ENCODE results near the gene PDXP.

The PDXP gene

GRCh38 chr22:37636949-37637273, 21.6 kb upstream of the PDXP start (continued):
- TF ChIP-seq ZNF398 (tag by site-specific recombination; IDR thresholded peaks at IDR 0.05) (no peak), ZBTB17 (tag by site-specific recombination; IDR thresholded peaks at IDR 0.05) (0 out of 2 replicates have a peak, but pooled peaks have one; percentile 9), ZNF501 (tag by site-specific recombination; IDR thresholded peaks at IDR 0.05) (no peak), ZNF184 (tag by site-specific recombination; IDR thresholded peaks at IDR 0.05) (no peak), ZNF426 (tag by site-specific recombination; IDR thresholded peaks at IDR 0.05) (no peak)

GRCh38 chr22:37638391-37639069, 20.0 kb upstream of the PDXP start:
- H3K36me3 ChIP-seq (ENCODE audit: control insufficient read depth in 2 of 2, insufficient read depth in 1 of 2, low read length in 2 of 2): peaks cover 0 to 25% of the 10 kb centered on the region in 2 experiments; a peak in 1 of 3 replicates
- H3K9me3 ChIP-seq (ENCODE audit: control insufficient read depth, insufficient read depth, low read depth, low read length): no peaks in the 10 kb centered on the region
- POLR2A ChIA-PET: interaction anchor here (0.6 to 11.0 kb wide), 4 partner anchors 12 to 57 kb away, joined by 3 to 80 read pairs (median 6); partner anchors contain the start of genes GGA1 and PDXP
- CTCF ChIA-PET: interaction anchor here (0.6 to 17.0 kb wide), 8 partner anchors 10 to 181 kb away, joined by 3 to 353 read pairs (median 4); partner anchors contain the start of genes LGALS1, NOL12, PDXP and TRIOBP
- H3K27ac ChIP-seq (ENCODE audit: extremely low read depth, low read depth, low read length): peak overlapping the region; percentile 52; the same call in 1 of the 2 replicates
- H3K4me3 ChIP-seq (ENCODE audit: low read depth, low read length): no peak overlapping the region
- peaks cover 15% of the 10 kb centered on the region for H3K4me1 ChIP-seq (ENCODE audit: control insufficient read depth, insufficient read depth, low read length)
- peak; percentile 90 for TF ChIP-seq KLF1 (tag by site-specific recombination; IDR thresholded peaks at IDR 0.05)
- no peak for TF ChIP-seq SALL2 (tag by site-specific recombination; IDR thresholded peaks at IDR 0.05; ENCODE audit: borderline replicate concordance)
- TF ChIP-seq ZNF626 (tag by site-specific recombination; IDR thresholded peaks at IDR 0.05): no peak
- no peak for TF ChIP-seq ZNF488 (tag by site-specific recombination; IDR thresholded peaks at IDR 0.05)
- 0 out of 2 replicates have a peak, but pooled peaks have one; percentile 12 for TF ChIP-seq WT1 (tag by site-specific recombination; IDR thresholded peaks at IDR 0.05)
- TF ChIP-seq ZNF292 (tag by site-specific recombination; IDR thresholded peaks at IDR 0.05; ENCODE audit: borderline replicate concordance, low read depth): no peak
- no peak for TF ChIP-seq ZNF596 (tag by site-specific recombination; IDR thresholded peaks at IDR 0.05)
- no peak for TF ChIP-seq OVOL3 (tag by site-specific recombination; IDR thresholded peaks at IDR 0.05)
- TF ChIP-seq ZNF449 (tag by site-specific recombination; IDR thresholded peaks at IDR 0.05): peak; percentile 52; the same call in 1 of the 2 replicates
- TF ChIP-seq IKZF3 (tag by site-specific recombination; IDR thresholded peaks at IDR 0.05): 0 out of 2 replicates have a peak, but pooled peaks have one; percentile 1
- no peak for TF ChIP-seq ZNF148 (tag by site-specific recombination; IDR thresholded peaks at IDR 0.05; ENCODE audit: borderline replicate concordance)
- TF ChIP-seq ZNF274 (IDR thresholded peaks at IDR 0.05; ENCODE audit: low read length): no peak
- no peak for TF ChIP-seq ZNF274 (tag by site-specific recombination; IDR thresholded peaks at IDR 0.05; ENCODE audit: borderline replicate concordance)
- TF ChIP-seq ZNF521 (tag by site-specific recombination; IDR thresholded peaks at IDR 0.05): no peak
- no peak for TF ChIP-seq ZNF211 (tag by site-specific recombination; IDR thresholded peaks at IDR 0.05; ENCODE audit: low read depth)
- peak; percentile 36 for TF ChIP-seq SP2 (tag by site-specific recombination; IDR thresholded peaks at IDR 0.05)
- no peak for TF ChIP-seq ZNF133 (tag by site-specific recombination; IDR thresholded peaks at IDR 0.05)
- no peak for TF ChIP-seq ZNF76 (tag by site-specific recombination; IDR thresholded peaks at IDR 0.05; ENCODE audit: borderline replicate concordance, low read depth)
- no peak for TF ChIP-seq KLF8 (tag by site-specific recombination; IDR thresholded peaks at IDR 0.05)
- no peak for TF ChIP-seq ZNF610 (tag by site-specific recombination; IDR thresholded peaks at IDR 0.05; ENCODE audit: borderline replicate concordance)
- peak; percentile 62 for TF ChIP-seq KLF9 (tag by site-specific recombination; IDR thresholded peaks at IDR 0.05; ENCODE audit: low read depth)
- TF ChIP-seq SCRT2 (tag by site-specific recombination; IDR thresholded peaks at IDR 0.05): no peak
- no peak for TF ChIP-seq ZSCAN18 (tag by site-specific recombination; IDR thresholded peaks at IDR 0.05)
- TF ChIP-seq ZNF214 (tag by site-specific recombination; IDR thresholded peaks at IDR 0.05; ENCODE audit: borderline replicate concordance): no peak

Measured in HEK293 (cell line).